Activated CD8-positive, alpha-beta memory T cell treated with anti-CD3 and anti-CD28 coated beads, Interleukin-2, amount 50 U/mL, for 1 hour (primary cell): ENCODE results near the gene UCP3.

ENCODE experiments used
- DNase-seq: peaks from one replicate; pipeline ENCODE4 v3.0.0-alpha.2; 2020; ENCODE audit errors: extremely low read depth

Gene UCP3, protein sequence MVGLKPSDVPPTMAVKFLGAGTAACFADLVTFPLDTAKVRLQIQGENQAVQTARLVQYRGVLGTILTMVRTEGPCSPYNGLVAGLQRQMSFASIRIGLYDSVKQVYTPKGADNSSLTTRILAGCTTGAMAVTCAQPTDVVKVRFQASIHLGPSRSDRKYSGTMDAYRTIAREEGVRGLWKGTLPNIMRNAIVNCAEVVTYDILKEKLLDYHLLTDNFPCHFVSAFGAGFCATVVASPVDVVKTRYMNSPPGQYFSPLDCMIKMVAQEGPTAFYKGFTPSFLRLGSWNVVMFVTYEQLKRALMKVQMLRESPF

GRCh38 chr11:74008373-74009229 is at the start of gene UCP3:
Gene UCP3 (minus strand): TSS chr11:74009085. CDS start chr11:74007042, 2,043 bp downstream.
- no peak for DNase-seq

- DNase-seq, result no peak
Observed at GRCh38 chr11:74057249-74058151, 48.6 kb upstream of the UCP3 start.

GRCh38 chr11:74055938-74056337 is 47.1 kb upstream of the UCP3 start:
- DNase-seq, result no peak

GRCh38 chr11:74050465-74050864 is 41.6 kb upstream of the UCP3 start:
- no peak for DNase-seq

DNA sequence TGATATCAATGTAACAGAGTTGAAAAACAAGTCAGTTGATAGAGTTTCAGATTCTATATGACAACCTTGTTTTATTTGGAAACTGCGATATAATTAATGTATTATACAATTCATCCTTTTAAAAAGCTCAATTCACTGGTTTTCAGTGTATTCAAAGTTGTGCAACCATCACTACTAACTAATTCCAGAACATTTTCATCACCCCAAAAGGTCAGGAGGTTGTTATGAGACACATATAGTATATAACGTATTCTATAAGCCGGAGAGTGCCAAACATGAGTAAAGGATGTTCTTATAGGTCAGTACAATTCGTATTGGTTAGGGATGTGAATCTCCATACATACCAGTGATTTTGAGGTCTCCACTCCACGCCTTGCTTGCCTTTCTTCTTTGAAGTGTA is 40.1 kb upstream of the UCP3 start:
- no peak for DNase-seq

DNA sequence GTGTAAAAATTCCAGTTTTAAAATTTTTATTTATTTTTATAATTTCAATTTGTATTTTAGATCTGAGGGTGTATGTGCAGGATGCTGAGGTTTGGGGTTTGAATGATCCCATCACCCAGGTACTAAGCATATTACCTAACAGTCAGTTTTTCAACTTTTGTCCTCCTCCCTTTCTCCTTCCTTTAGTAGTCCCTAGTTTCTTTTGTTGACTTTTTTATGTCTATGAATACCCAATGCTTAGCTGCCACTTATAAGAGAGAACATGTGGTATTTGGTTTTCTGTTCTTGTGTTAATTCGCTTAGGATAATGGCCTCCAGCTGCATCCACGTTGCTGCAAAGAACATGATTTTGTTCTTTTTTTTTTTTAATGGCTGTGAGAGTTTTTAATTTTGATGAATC is 35.7 kb upstream of the UCP3 start:
- no peak for DNase-seq

GRCh38 chr11:74043450-74043849 is 34.6 kb upstream of the UCP3 start:
- DNase-seq, result no peak

GRCh38 chr11:74037309-74037708 is 28.4 kb upstream of the UCP3 start:
- DNase-seq, result no peak

DNA sequence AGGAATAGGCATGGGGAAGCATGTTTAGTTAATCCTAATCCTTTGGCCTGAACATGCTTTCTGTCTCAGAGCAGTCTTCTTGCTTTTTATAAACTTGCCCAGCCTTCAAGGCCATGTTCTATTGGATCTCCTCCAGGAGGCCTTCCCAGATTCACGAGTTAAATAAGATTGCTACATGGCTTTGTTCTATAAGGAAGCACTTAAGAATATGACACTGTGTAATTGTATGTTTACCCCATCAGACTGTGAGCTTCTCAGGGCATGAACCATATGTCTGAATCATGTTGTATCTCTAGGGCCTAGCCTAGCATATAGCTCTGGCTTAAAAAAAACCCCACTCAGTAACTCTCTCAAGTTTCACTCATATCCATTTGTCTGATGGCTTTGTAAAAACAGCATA is 26.4 kb upstream of the UCP3 start:
- DNase-seq, result no peak

- DNase-seq, result no peak
Observed at GRCh38 chr11:74033046-74033445, 24.2 kb upstream of the UCP3 start.

GRCh38 chr11:74030723-74031676 is 22.1 kb upstream of the UCP3 start:
- DNase-seq, result no peak

DNA sequence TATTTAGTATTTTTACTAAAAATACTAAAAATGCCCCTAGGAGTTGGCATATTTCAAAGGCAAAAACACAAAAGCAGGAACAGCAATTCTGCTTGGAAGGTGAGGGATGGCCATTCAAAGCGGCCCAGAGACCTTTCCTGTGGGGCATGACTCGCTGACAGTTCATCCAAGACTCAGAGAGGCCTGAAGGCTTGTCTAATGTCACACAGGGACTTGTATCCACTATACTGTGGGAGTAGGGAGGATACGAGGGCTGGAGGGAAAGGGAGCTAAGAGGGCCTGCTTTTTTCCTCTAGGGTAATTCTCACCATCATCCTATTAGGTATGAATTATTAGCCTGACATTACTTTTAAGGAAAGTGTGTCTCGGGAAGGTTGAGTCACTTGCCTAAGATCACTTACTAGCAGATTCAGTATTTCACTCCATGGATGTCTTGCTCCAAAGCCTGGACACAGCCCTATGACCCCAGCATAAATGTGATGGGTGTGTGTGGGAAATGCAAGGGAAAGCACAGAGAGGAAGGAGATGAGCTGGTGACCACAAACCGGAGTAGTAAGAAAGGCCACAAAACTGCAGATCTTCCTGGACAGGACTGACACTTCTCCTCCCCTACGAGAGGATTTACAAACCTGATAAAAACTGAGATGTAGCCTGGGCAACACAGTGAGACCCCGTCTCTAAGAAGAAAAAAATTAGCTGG is 16.7 kb upstream of the UCP3 start:
- DNase-seq, result no peak

DNA sequence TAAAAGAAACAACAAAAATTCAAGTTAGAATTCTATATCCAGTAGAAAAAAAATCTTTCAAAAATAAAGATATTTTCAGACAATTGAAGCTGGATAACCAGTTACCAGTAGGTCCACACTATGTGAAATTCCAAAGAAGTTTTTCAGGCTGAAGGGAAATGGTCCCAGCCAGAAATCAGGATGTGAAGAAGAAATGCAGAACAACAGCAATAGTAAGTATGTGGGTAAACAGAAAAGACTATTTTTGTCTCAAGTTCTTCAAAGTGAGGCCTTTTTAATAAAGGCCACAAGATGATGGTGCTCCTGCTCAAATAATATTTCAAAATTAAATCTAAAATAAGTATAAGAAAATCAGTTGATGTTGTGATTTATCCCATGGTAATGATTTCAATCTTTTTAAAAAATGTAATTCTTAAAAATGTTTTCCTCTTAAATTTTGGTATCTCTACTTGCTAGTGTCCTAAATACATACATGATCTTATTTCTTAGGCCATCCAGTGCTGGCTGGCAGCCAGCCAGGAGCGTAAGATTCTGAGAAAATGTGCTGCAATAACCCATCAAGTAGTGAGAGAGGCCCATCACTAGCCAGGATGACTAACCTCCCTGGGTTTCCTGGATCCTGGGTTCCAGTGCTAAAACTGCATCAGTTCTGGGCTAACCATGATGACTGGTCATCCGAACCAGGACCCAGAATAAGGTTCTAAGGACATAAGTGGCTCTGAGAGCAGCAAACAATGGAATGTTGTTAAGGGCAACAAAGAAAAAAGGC is 15.6 kb upstream of the UCP3 start:
- DNase-seq, result no peak

GRCh38 chr11:74023276-74023675 is 14.4 kb upstream of the UCP3 start:
- DNase-seq, result no peak

DNA sequence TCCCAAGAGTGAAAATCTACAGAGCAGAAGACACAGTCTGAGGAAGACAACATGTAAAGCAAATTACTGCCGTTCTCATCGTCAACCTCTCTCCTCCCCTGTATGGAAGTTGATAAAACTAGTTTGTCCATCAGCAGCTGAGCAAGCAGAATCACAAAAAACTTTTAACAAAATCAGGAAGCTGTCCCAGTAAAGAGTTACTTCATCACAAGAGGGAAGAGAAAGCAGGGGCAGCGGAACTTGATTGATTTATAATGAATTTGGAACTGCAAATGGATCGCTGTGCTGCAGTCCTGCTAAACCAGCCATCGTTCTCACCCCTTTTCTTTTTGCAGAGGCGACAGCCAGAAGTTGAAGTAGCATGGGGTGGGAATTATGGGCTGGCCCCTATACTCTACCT is 13.7 kb upstream of the UCP3 start:
- DNase-seq, result no peak

DNA sequence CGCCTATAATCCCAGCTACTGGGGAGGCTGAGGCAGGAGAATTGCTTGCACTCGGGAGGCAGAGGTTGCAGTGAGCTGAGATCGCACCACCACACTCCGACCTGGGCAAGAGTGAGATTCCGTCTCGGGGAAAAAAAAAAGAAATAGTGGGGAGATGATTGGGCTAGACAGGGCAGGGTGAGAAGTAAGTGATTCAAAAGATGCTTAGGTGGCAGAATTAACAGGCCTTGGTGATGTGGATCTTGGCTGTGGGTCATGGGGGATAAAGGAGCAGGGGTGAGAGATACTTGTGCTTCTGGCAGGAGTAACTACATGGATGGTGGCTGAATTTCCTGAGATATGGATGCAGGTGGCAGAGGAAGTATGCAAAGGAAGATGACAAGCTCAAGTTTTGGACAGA is 13.1 kb upstream of the UCP3 start:
- no peak for DNase-seq

DNA sequence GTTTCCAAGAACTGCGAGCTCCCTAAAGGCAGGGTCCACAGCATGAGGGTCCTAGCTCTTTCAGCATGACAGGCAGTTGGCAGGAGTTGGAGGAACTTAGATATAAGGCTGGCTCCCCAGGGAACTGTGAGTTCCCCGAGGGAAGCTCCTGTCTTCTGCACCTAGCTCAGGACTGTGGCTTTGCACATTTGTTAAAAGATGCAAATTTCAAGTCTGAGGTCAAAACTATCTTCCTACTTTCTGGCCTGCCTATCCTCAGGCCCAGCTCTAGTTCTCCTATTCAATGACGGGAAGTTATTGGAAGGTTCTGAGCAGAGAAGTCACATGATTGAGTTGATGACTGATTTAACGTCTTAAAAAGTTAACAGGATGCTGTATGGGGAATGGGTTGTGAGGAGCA is 11.7 kb upstream of the UCP3 start:
- no peak for DNase-seq

DNA sequence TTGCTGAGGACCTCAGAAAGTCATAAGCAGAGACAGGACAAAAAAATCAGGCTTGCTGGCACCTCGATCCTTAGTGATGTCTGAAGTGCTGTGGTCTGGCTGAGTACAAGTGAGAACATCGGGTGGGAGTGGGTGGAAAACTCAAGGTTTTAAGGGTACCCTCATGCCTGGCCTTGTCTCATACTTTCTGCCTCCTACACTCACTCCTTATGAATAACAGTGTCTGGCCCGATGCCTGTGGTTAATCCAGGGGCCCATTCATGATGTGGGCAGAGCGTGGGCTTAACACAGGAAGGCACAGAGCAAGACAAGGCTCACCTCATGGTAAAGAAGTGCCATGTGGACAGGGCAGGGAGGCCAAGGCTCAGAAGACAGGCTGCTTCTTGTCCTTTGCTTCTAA is 11.0 kb upstream of the UCP3 start:
- no peak for DNase-seq

DNA sequence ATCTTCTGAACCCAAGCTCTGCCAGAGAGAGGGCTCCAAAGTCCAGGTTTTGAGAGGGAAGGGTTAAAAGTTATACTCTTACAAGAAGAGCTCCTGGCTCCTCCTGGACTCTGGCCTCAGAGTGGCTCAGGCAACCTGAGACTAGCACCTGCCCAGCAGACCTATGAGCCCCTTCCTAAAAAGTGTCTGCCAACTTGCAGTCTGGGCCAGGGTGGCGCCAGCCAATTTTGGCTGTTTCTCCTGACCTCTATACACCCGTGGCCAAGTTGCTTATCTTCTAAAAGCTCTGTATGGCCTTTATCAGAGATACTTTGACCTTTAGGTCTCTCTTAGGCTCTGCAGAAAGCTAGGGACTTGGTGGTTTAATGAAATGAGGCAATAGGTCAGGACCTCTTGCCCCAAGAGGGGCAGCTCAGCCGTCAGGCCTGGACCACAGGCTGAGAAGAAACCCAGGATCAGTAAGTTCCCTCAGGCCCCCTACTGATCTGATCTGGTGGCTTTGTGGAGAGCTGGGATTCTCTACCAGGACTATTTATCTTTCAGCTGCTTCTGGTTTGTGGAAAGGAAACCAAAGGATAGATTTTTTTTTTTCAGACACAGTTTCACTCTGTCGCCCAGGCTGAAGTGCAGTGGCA is 10.3 kb upstream of the UCP3 start:
- DNase-seq, result no peak
